ENCODE measurements around the gene METAP1. TPM values are rescaled to one million over a fixed set of nuclear protein-coding genes. Genes with fewer than 3 reads are reported as not detected.

The METAP1 gene
- total RNA-seq, result 10 to 100 TPM; 41.1 to 54.3 (median 41.5) TPM
- 54.8 TPM for total RNA-seq (2013)

- peaks cover 30 to 33% of the 10 kb centered on the region in 2 donors for H3K4me1 Mint-ChIP-seq
Observed at GRCh38 chr4:98995183-98996055, at the start of gene METAP1. METAP1 (plus strand) TSS chr4:98995721; CDS start chr4:98995754, 33 bp downstream.

GRCh38 chr4:98946359-98946758 is 49.2 kb upstream of the METAP1 start:
- no peaks in the 10 kb centered on the region for H3K4me1 ChIP-seq (ENCODE audit: control insufficient read depth, insufficient read depth, low read length)
- no peak overlapping the region for H3K4me3 ChIP-seq (ENCODE audit: low read length)
- no peak for ATAC-seq
- H3K4me1 Mint-ChIP-seq, result no peaks in the 10 kb centered on the region
- no peak overlapping the region for H3K27ac ChIP-seq (ENCODE audit: low read length)
- H3K27ac Mint-ChIP-seq, result no peak overlapping the region
- no peaks in the 10 kb centered on the region for H3K27me3 ChIP-seq (ENCODE audit: control insufficient read depth, insufficient read depth, low read length)
- H3K27me3 Mint-ChIP-seq (ENCODE audit: low read depth in 2 of 2), result no peaks in the 10 kb centered on the region
- 83% methylated on average over 1 of the region's 1 CpG for WGBS (ENCODE audit: insufficient coverage)
- H3K4me3 Mint-ChIP-seq, result no peak overlapping the region
- H3K36me3 ChIP-seq (ENCODE audit: control insufficient read depth, insufficient read depth, low read length), result no peaks in the 10 kb centered on the region
- DNase-seq, result no peak
- H3K36me3 Mint-ChIP-seq, result no peaks in the 10 kb centered on the region
- no peaks in the 10 kb centered on the region for H3K9me3 ChIP-seq (ENCODE audit: control insufficient read depth, insufficient read depth, low read length)
- TF ChIP-seq, protein P1, sequence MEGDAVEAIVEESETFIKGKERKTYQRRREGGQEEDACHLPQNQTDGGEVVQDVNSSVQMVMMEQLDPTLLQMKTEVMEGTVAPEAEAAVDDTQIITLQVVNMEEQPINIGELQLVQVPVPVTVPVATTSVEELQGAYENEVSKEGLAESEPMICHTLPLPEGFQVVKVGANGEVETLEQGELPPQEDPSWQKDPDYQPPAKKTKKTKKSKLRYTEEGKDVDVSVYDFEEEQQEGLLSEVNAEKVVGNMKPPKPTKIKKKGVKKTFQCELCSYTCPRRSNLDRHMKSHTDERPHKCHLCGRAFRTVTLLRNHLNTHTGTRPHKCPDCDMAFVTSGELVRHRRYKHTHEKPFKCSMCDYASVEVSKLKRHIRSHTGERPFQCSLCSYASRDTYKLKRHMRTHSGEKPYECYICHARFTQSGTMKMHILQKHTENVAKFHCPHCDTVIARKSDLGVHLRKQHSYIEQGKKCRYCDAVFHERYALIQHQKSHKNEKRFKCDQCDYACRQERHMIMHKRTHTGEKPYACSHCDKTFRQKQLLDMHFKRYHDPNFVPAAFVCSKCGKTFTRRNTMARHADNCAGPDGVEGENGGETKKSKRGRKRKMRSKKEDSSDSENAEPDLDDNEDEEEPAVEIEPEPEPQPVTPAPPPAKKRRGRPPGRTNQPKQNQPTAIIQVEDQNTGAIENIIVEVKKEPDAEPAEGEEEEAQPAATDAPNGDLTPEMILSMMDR (IDR thresholded peaks at IDR 0.05), result no peak
- H3K9me3 Mint-ChIP-seq, result no peaks in the 10 kb centered on the region
- intact Hi-C loops (cut with micrococcal nuclease), result no loop called here

More at GRCh38 chr4:98995183-98996055, at the start of gene METAP1:
- H3K36me3 Mint-ChIP-seq, result no peaks in the 10 kb centered on the region
- WGBS (ENCODE audit: insufficient coverage), result under 1% methylated on average over 89 of the region's 94 CpGs
- TF ChIP-seq, protein P1 (IDR thresholded peaks at IDR 0.05), result peak; percentile 63
- peak; percentile 94 to 98 for DNase-seq
- Histone ChIP-seq H3K27me3 (ENCODE audit: control insufficient read depth, insufficient read depth, low read length) (no peaks in the 10 kb centered on the region), H3K4me3 (ENCODE audit: low read length) (peak within 1 kb of the TSS; percentile 57), H3K4me1 (ENCODE audit: control insufficient read depth, insufficient read depth, low read length) (peaks cover 12% of the 10 kb centered on the region), H3K9me3 (ENCODE audit: control insufficient read depth, insufficient read depth, low read length) (no peaks in the 10 kb centered on the region), H3K27ac (ENCODE audit: low read length) (peak within 1 kb of the TSS; percentile 92), H3K36me3 (ENCODE audit: control insufficient read depth, insufficient read depth, low read length) (no peaks in the 10 kb centered on the region)
- H3K4me3 Mint-ChIP-seq, result peak within 1 kb of the TSS; percentile 90
- ATAC-seq, result peak; percentile 85 to 94 (median 86)
- H3K9me3 Mint-ChIP-seq, result no peaks in the 10 kb centered on the region
- H3K27me3 Mint-ChIP-seq (ENCODE audit: low read depth in 2 of 2), result no peaks in the 10 kb centered on the region
- peak within 1 kb of the TSS; percentile 94 to 95 for H3K27ac Mint-ChIP-seq
- intact Hi-C loops (cut with micrococcal nuclease), result loop anchor here (1.0 to 10.0 kb wide), 7 partner anchors 61 to 1097 kb away; partner anchors contain the start of genes ADH5, EIF4E, RAP1GDS1 and STPG2

DNA sequence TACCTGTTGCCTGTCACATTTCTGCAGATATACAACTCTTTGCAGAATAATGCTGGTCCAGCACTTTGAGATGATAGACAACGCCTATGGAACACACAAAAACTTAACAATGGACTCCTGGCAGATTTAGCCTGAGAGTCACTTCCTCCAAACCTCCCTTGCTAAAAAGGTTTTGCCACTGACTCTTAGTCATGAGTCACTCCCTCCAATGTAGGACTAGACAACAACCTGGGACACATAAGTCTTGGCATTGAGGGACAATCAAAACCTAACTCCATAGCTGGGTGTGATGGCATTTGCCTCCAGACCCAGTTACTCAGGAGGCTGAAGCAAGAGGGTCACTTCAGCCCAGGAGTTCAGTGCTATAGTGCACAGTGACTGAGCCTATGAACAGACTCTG is 44.6 kb upstream of the METAP1 start:
- TF ChIP-seq, protein P1 (IDR thresholded peaks at IDR 0.05), result no peak
- Histone ChIP-seq H3K9me3 (ENCODE audit: control insufficient read depth, insufficient read depth, low read length) (no peaks in the 10 kb centered on the region), H3K4me1 (ENCODE audit: control insufficient read depth, insufficient read depth, low read length) (no peaks in the 10 kb centered on the region), H3K4me3 (ENCODE audit: low read length) (no peak overlapping the region), H3K36me3 (ENCODE audit: control insufficient read depth, insufficient read depth, low read length) (no peaks in the 10 kb centered on the region), H3K27ac (ENCODE audit: low read length) (no peak overlapping the region), H3K27me3 (ENCODE audit: control insufficient read depth, insufficient read depth, low read length) (no peaks in the 10 kb centered on the region)
- H3K4me1 Mint-ChIP-seq, result no peaks in the 10 kb centered on the region
- 96% methylated on average over 1 of the region's 1 CpG for WGBS (ENCODE audit: insufficient coverage)
- H3K27ac Mint-ChIP-seq, result no peak overlapping the region
- H3K27me3 Mint-ChIP-seq (ENCODE audit: low read depth in 2 of 2), result peaks cover 5 to 6% of the 10 kb centered on the region in 2 donors
- ATAC-seq, result no peak
- no peaks in the 10 kb centered on the region for H3K9me3 Mint-ChIP-seq
- no peak overlapping the region for H3K4me3 Mint-ChIP-seq
- H3K36me3 Mint-ChIP-seq, result no peaks in the 10 kb centered on the region
- no peak for DNase-seq
- intact Hi-C loops (cut with micrococcal nuclease), result no loop called here

Measured in natural killer cell (primary cell).